HL-60/S4 treated with retinoic acid at 250 ng/mL for 4 days and 3 days (cell line): ENCODE results near the gene ALAS1.

Experiments
- in situ Hi-C: fragments of 300-500 bp; cut with MboI; formaldehyde crosslinking; loops from 2 replicates; pipeline ENCODE4 v1.7.0; 2022; ENCODE audit warnings: low sequenced_read_pairs

Gene ALAS1

GRCh38 chr3:52220380-52221026 is 22.5 kb downstream of the ALAS1 start:
- in situ Hi-C loops: no loop called here

- in situ Hi-C loops: no loop called here
Measured at GRCh38 chr3:52221141-52221562, 23.2 kb downstream of the ALAS1 start.

GRCh38 chr3:52221563-52222318 is 23.8 kb downstream of the ALAS1 start:
- in situ Hi-C loops: no loop called here

- in situ Hi-C loops: no loop called here
Measured at GRCh38 chr3:52222319-52223221, 24.6 kb downstream of the ALAS1 start.

- in situ Hi-C loops: no loop called here
Measured at GRCh38 chr3:52223449-52224408, 25.8 kb downstream of the ALAS1 start.

- in situ Hi-C loops: loop anchor here (25.0 kb wide), 1 partner anchor 112 kb away; no protein-coding TSS in a partner anchor
Measured at GRCh38 chr3:52225452-52226228, 27.7 kb downstream of the ALAS1 start, which contains the start of gene TLR9. Gene TLR9, minus strand, starts transcription at chr3:52225645. Its CDS starts 116 bp downstream, at chr3:52225529.

- in situ Hi-C loops: loop anchor here (25.0 kb wide), 1 partner anchor 111 kb away; no protein-coding TSS in a partner anchor
Measured at GRCh38 chr3:52226229-52226817, 28.4 kb downstream of the ALAS1 start.

GRCh38 chr3:52227117-52227516 is 29.2 kb downstream of the ALAS1 start:
- in situ Hi-C loops: loop anchor here (25.0 kb wide), 1 partner anchor 110 kb away; no protein-coding TSS in a partner anchor

GRCh38 chr3:52227766-52228165 is 29.8 kb downstream of the ALAS1 start:
- in situ Hi-C loops: loop anchor here (25.0 kb wide), 1 partner anchor 110 kb away; no protein-coding TSS in a partner anchor

GRCh38 chr3:52228266-52228665 is 30.3 kb downstream of the ALAS1 start:
- in situ Hi-C loops: loop anchor here (25.0 kb wide), 1 partner anchor 109 kb away; no protein-coding TSS in a partner anchor

- in situ Hi-C loops: loop anchor here (25.0 kb wide), 1 partner anchor 108 kb away; no protein-coding TSS in a partner anchor
Measured at GRCh38 chr3:52228751-52229291, 30.9 kb downstream of the ALAS1 start.

GRCh38 chr3:52229656-52230055 is 31.7 kb downstream of the ALAS1 start:
- in situ Hi-C loops: loop anchor here (25.0 kb wide), 1 partner anchor 108 kb away; no protein-coding TSS in a partner anchor

GRCh38 chr3:52230461-52230860 is 32.5 kb downstream of the ALAS1 start:
- in situ Hi-C loops: loop anchor here (25.0 kb wide), 1 partner anchor 107 kb away; no protein-coding TSS in a partner anchor

- in situ Hi-C loops: loop anchor here (25.0 kb wide), 1 partner anchor 106 kb away; no protein-coding TSS in a partner anchor
Measured at GRCh38 chr3:52230889-52231499, 33.0 kb downstream of the ALAS1 start.

- in situ Hi-C loops: loop anchor here (25.0 kb wide), 1 partner anchor 106 kb away; no protein-coding TSS in a partner anchor
Measured at GRCh38 chr3:52231502-52232278, 33.7 kb downstream of the ALAS1 start.

- in situ Hi-C loops: loop anchor here (25.0 kb wide), 1 partner anchor 105 kb away; no protein-coding TSS in a partner anchor
Measured at GRCh38 chr3:52232279-52233107, 34.5 kb downstream of the ALAS1 start.
